ENCODE measurements around the gene CACNB1.
A peak's percentile ranks its signal among the peaks of the same experiment; 100 is the strongest.

The CACNB1 gene

DNA sequence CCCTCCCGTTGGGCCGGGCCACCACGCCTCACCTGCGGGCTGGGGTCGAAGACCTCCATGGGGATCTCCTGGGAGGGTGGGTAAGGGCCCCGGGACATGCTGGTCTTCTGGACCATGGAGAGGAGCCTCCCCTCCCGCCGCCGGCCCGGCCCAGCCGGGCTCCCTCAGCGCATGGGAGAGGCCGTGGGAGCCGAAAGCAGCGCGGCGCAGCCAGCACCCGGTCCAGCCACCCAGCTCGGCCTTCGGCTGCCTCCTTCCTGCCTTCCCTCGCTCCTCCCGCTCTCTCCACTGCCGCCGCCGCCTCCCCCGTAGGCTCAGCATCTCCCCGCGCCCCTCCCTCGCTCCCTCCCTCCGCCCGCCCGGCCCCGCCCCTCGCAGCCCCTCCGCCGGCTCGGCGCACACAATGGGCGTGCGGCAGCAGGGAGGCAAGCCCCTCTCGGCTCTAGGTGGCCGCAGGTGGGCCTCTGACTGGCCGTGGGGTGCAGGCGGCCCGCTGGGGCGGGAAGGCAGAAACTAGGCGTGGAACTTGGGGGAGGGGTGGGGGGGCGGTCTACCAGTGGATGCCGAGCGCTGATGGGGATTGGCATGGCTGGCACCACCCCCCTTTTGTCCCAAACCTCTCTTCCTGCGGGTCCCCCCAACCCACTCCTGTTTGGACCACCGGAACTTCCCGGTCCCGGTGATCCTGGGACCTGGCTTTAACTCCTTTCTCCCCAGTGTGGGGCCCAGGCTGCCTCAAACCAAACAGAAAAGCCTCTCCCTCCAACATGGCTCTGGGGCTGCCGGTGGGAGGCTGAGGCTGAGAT, at the start of gene CACNB1:
TSS of gene CACNB1 (minus strand) at position 290 of the 806 bp plus-strand sequence. CDS start at position 116, 174 bp downstream.
- peak; percentile 71 for DNase-seq (ENCODE audit: low read depth)

DNA sequence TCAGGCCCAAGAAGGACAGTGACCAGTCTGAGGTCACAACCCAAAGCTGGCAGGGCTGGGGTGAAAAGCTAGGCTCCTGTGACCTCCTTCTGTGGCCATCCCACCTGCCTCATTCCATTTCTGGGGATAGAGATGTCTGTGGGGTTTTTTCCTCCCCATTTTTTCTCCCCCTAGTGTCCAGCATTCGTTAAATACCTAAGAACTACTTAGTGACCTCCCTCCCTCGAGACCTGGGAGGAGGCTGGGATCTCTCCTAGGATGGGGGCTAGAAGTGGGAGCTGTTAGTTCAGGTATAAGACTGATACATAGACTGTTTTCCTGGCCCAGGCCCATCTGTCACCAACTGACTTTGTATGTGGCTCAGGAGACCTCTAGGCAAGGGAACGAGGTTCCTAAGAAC, 48.8 kb upstream of the CACNB1 start:
- DNase-seq (ENCODE audit: low read depth): no peak

DNA sequence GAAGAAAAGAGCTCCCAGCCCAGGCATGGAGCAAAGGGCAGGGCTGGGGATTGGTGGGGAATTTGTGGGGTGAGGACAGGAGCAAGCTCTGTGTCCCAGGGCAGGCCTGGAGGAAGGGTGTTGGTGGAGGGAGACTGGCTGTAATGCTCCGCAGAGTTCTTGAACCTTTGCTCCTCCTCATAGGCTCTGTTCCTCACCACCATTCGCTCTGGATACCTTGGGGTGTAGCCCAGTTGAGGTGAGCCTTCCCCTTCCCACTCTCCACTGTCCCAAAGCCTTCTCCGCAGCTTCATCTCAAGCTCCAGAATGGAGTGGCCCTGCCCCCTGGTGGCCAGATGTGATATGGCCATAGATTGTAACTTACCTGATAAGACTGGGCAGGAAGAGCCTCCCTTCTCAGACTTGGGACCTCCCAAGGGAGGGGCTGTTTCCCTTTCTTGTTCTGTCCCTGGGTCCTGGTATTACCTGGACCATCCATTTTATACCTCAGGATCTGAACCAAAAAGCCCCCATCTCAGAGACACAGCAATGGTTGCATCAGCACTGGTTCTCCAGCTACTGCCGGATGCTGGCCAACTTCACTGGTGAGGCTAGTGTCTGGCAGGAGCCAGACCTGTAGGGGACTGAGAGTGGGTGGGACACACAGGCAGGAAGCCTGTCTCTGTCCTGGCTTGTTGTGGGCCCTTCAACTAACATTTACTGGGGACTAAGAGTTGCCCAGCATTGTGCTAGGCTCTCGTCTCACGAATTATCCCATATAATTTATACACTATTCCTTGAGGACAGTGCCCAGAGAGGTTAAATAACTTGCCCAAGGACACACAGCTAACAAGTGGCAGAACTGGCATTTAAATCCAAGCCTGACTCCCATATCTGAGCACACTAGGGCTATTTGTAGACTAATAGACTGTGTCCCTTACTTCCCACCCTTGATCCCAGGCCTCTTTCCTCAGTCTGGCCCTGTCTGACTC, 47.4 kb upstream of the CACNB1 start:
- DNase-seq (ENCODE audit: low read depth): peak; percentile 56

GRCh38 chr17:39244016-39244599, 46.6 kb upstream of the CACNB1 start:
- DNase-seq (ENCODE audit: low read depth): no peak

- DNase-seq (ENCODE audit: low read depth): no peak
Observed at GRCh38 chr17:39243155-39243554, 45.7 kb upstream of the CACNB1 start.

DNA sequence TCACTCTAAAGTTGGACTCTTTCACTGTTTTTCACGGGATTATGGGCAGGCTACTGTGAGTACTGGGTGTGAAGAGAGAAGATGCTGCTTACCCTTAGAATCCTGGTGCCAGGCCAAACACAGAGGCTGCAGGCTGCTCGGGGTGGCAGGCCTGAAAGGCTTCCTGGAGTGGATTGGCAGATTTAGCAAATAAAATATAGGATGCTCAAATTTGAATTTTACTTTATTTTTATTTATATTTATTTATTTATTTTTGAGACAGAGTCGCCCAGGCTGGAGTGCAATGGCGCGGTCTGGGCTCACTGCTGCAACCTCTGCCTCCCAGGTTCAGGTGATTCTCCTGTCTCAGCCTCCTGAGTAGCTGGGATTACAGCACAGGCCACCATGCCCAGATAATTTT, 43.2 kb upstream of the CACNB1 start:
- DNase-seq (ENCODE audit: low read depth): no peak

DNA sequence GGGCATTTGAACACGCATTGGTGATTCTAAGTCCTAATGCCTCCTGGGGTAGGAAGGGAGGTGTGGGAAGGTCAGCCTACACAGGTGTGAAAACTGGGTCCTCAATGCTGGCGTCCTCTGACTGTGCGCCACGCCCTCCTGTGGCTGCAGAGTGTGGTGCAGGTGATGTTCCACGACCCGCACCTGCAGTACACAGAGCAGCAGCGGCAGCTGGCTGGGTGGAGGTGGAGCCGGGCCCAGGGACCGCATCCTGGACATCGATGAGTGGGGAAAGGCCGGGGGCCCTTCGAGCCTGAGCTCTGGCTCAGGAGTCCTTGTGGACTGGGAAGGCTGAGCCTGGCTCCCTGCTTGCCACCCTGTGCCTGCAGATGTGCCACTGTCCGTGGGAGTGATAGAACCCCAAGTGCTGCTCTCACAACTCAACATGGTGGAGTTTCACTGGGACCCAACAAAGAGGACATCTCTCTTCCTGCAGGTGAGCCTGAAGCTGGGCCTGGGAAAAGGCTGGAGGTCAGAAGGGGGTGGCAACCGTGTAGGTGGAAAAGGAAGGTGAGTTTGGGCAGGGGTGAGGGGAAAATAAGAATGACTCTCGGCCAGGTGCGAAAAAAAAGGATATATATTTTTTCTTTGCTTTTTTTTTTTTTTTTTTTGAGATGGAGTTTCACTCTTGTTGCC, 42.3 kb upstream of the CACNB1 start:
- DNase-seq (ENCODE audit: low read depth): peak; percentile 36

GRCh38 chr17:39238311-39238972, 41.0 kb upstream of the CACNB1 start:
- DNase-seq (ENCODE audit: low read depth): peak; percentile 87

- no peak for DNase-seq (ENCODE audit: low read depth)
Observed at GRCh38 chr17:39237586-39237985, 40.1 kb upstream of the CACNB1 start.

- DNase-seq (ENCODE audit: low read depth): no peak
Observed at GRCh38 chr17:39236981-39237441, 39.5 kb upstream of the CACNB1 start.

DNA sequence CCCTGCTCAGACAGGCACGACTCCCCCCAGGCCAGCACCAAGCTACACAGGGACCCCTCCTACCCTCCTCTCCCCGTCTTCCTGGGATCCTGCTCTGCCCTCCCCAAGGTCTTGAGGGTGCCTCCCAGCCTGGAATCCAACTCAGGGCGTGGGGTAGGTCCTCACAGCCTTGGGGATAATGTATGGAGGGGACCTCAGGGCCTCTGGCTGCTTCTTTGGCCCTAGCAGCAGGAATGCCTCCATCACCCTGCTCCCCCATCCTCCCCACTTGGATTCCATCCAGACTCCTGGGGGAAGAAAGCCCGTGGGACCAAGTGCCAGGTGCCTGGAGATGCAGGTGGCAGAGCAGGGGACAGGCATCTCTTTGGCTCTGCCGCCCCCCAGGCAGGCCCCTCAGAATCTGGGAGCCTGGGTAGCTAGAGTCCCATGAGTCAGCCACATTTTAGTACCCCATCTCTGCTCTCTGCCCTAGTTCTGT, 39.0 kb upstream of the CACNB1 start:
- no peak for DNase-seq (ENCODE audit: low read depth)

DNA sequence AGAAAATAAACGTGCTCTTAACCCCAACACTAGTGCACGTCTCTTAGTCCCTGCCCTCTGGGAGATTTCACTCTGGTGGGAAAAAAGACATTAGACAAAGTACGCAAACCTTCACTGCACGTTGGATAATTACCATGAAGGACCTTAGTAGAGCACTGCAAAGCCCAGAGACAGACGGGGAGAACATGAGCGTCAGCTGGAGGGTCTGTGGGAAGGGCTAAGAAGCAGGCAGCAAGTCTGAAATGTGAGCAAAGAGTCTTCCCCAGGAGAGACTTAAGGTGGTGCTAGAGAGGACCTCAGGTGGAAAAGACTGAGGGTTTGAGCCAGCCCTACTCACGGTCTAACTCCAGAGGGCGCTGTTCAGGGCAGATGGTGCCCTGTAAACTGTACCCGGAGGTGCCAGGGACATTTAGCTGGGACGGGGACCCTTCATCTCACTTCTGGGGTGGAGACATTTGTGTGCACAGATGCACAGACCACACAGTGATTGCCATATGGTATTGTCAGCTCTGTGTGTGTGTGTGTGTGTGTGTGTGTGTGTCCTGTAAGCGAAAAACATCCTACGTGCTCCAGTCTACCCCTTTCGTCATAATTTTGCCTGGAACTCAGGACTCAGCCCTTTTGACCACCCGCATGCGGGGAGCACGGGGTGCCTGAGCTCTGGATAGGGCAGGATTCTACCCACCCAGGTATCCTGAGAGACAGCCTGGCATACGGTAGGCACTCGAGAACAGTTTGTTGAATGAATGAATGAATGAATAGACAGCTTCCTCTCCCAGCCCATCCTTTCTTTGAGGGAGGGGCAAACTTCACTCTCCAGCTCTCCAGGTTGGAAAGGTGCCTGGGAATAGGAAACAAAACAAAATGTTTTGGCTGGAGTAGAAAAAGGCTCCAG, 38.3 kb upstream of the CACNB1 start:
- peak; percentile 10 for DNase-seq (ENCODE audit: low read depth)

DNA sequence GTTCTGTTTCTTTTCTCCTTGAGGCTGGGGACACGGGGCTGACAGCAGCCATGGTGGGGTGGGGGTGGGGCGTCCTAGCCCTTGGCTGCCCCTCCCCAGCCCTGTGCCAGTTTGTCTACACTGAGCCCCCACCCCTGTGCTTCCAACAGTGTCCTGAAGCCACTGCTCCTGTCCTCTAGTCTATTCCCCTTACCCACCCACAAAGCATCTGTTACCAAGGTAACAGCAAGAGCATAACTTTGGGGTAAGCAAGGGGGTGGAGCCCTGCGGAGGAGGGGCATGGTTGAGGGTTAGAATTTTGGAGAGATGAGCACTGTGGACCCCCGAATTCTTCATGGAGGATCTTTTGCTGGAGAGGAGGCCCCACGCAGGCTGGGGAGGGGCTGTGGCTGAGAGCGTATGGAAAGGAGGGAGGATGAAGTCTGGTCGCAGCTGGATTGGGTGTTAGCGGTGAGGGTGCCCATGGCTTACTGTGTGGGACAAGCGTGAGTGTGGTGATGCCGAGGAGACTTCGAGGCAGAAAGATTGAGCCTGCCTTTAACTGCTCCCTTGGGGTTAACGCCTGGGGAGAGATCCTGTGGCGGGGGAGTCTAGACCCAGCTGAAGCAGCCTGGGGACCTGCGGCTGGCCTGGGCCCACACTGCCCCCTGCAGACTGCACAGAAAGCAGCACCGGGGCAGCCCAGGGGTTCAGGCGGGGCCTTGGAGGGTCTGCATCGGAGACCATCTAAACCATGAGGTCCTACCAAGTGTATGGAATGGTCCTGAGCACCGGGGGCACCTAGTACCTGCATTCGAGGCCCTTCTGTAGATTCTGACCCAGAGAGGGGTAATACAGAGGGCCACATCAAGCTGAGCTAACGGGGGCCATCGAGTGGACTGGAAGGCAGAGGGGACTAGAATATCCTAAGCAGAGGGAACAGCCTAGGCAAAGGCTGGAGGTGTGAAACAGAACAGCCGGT, 34.4 kb upstream of the CACNB1 start:
- peak; percentile 19 for DNase-seq (ENCODE audit: low read depth)

- no peak for DNase-seq (ENCODE audit: low read depth)
Observed at GRCh38 chr17:39231091-39231561, 33.7 kb upstream of the CACNB1 start.

- DNase-seq (ENCODE audit: low read depth): no peak
Observed at GRCh38 chr17:39230361-39230760, 32.9 kb upstream of the CACNB1 start.

GRCh38 chr17:39229274-39229913, 31.9 kb upstream of the CACNB1 start:
- DNase-seq (ENCODE audit: low read depth): no peak

DNA sequence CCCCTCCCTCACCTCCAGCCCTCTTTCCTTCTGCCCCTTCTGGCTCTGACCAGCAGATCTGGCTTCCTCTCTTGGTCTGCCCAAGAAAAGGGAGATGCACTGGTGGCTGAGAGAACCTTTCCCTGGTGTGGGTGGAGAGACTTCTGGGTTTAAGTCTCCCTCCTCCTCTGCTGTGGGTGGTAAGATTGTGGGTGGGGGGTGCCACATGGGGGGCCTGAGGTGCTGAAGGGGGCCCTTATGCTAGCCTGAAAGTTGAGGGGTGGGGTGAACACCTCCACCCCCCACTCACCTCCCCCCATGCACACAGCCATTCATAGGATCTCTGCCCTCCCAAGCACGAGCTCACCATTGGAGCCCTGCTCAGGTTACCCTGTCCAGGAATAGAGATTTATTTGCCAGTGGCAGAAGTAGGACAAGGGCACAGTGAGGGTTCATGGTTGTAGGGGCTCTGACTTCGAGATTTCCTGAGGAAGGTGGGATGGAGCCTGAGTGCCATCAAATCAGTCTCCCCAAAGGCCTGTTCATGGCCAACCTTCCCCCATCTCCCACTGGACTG, 30.0 kb upstream of the CACNB1 start:
- no peak for DNase-seq (ENCODE audit: low read depth)
